ENCODE data around the gene NELL1. TPM values are rescaled to one million over a fixed set of nuclear protein-coding genes. Genes with fewer than 3 reads are reported as not detected.

Gene NELL1
- total RNA-seq, 1 experiment from 2014 or later: not detected

- ChIA-PET CTCF (no interaction called here), POLR2A (ENCODE audit: unreplicated experiment) (no interaction called here)
- TF ChIP-seq EZH2phosphoT487 (IDR thresholded peaks at IDR 0.05; ENCODE audit: borderline replicate concordance, low read length) (no peak), EZH2 (IDR thresholded peaks at IDR 0.05; ENCODE audit: low read length, unreplicated experiment) (no peak)
- TF ChIP-seq, protein P1, sequence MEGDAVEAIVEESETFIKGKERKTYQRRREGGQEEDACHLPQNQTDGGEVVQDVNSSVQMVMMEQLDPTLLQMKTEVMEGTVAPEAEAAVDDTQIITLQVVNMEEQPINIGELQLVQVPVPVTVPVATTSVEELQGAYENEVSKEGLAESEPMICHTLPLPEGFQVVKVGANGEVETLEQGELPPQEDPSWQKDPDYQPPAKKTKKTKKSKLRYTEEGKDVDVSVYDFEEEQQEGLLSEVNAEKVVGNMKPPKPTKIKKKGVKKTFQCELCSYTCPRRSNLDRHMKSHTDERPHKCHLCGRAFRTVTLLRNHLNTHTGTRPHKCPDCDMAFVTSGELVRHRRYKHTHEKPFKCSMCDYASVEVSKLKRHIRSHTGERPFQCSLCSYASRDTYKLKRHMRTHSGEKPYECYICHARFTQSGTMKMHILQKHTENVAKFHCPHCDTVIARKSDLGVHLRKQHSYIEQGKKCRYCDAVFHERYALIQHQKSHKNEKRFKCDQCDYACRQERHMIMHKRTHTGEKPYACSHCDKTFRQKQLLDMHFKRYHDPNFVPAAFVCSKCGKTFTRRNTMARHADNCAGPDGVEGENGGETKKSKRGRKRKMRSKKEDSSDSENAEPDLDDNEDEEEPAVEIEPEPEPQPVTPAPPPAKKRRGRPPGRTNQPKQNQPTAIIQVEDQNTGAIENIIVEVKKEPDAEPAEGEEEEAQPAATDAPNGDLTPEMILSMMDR (conservative IDR thresholded peaks at IDR 0.05; ENCODE audit: low read depth, low read length): no peak
- Histone ChIP-seq H3K4me2 (ENCODE audit: low read length) (no peak overlapping the region), H2AFZ (ENCODE audit: low read length) (no peak overlapping the region), H4K20me1 (ENCODE audit: low read length) (no peaks in the 10 kb centered on the region), H3K36me3 (ENCODE audit: low read depth, low read length) (no peaks in the 10 kb centered on the region), H3K4me3 (ENCODE audit: low read length) (no peak overlapping the region), H3K27me3 (ENCODE audit: low read length) (no peaks in the 10 kb centered on the region), H3K9me2 (replicated peaks; ENCODE audit: low read length) (no peaks in the 10 kb centered on the region), H3K79me2 (ENCODE audit: low read length) (no peaks in the 10 kb centered on the region), H3K4me1 (ENCODE audit: insufficient read depth, low read length) (no peaks in the 10 kb centered on the region), H3K9me3 (ENCODE audit: low read length) (0 out of 2 replicates have a peak, but pooled peaks cover 3% of the 10 kb centered on the region), H3F3A (ENCODE audit: low read length, unreplicated experiment) (no peaks in the 10 kb centered on the region), H3K27ac (ENCODE audit: low read length) (no peak overlapping the region), H3K9ac (ENCODE audit: low read length) (no peak overlapping the region)
- BruUV-seq (replicated peaks): no TSS peak
- DNase-seq: no peak
- intact Hi-C loops (cut with micrococcal nuclease): no loop called here
- no peak for ATAC-seq
Measured at GRCh38 chr11:21465203-21465602, 795.8 kb downstream of the NELL1 start.

DNA sequence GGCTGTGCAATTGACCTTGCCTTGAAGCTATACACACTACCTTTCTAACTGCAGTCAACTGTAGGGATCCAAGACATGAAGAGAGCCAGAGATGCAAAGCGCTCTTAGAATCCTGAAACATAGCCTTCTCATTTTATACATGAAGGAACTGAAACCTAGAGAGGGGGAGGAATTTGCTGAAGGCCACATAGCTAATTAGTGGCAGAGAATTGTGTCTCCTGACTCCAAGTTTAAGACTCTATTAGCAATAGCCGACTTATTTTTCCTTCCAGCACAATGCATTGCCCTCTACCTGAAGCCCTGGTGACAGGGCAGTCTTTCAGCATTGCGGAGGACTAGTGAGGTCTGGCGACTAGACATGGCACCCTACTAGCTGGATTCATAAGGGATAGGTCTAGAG is 796.5 kb downstream of the NELL1 start:
- POLR2A ChIA-PET (ENCODE audit: unreplicated experiment): no interaction called here

DNA sequence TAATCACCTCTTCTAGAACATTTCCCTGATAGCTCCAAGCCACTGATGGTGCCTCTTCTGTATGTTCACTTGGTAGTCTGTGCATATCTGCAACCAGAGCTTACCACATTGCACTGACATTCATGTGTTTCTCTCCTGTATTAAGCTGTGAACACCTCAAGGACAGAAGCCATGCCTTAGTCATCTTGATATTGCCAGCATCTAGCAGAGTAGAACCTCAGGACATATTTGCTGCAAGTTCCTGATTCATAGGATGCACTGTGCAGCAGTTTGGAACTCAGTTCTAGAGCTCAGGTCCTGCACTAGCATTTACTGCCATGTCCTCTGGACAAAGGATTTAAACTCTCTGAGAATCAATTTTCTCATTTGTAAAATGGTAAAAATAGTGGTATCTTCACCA is 801.1 kb downstream of the NELL1 start:
- BruUV-seq (replicated peaks): no TSS peak
- Histone ChIP-seq H3K79me2 (ENCODE audit: low read length) (no peaks in the 10 kb centered on the region), H3K4me3 (ENCODE audit: low read length) (no peak overlapping the region), H3K4me1 (ENCODE audit: insufficient read depth, low read length) (no peaks in the 10 kb centered on the region), H3F3A (ENCODE audit: low read length, unreplicated experiment) (no peaks in the 10 kb centered on the region), H3K27me3 (ENCODE audit: low read length) (no peaks in the 10 kb centered on the region), H2AFZ (ENCODE audit: low read length) (no peak overlapping the region), H3K27ac (ENCODE audit: low read length) (no peak overlapping the region), H3K36me3 (ENCODE audit: low read depth, low read length) (no peaks in the 10 kb centered on the region), H3K9ac (ENCODE audit: low read length) (no peak overlapping the region), H3K9me3 (ENCODE audit: low read length) (no peaks in the 10 kb centered on the region), H3K4me2 (ENCODE audit: low read length) (no peak overlapping the region), H3K9me2 (replicated peaks; ENCODE audit: low read length) (no peaks in the 10 kb centered on the region), H4K20me1 (ENCODE audit: low read length) (no peaks in the 10 kb centered on the region)
- ChIA-PET CTCF (no interaction called here), POLR2A (ENCODE audit: unreplicated experiment) (no interaction called here)
- no peak for TF ChIP-seq EZH2phosphoT487 (IDR thresholded peaks at IDR 0.05; ENCODE audit: borderline replicate concordance, low read length)
- TF ChIP-seq, protein P1 (conservative IDR thresholded peaks at IDR 0.05; ENCODE audit: low read depth, low read length): no peak
- no peak for TF ChIP-seq EZH2 (IDR thresholded peaks at IDR 0.05; ENCODE audit: low read length, unreplicated experiment)
- intact Hi-C loops (cut with micrococcal nuclease): no loop called here
- DNase-seq (no peak), ATAC-seq (no peak)

More for the DNA sequence above, 796.5 kb downstream of the NELL1 start:
- Histone ChIP-seq H3K9me2 (replicated peaks; ENCODE audit: low read length) (no peaks in the 10 kb centered on the region), H4K20me1 (ENCODE audit: low read length) (no peaks in the 10 kb centered on the region), H3K36me3 (ENCODE audit: low read depth, low read length) (no peaks in the 10 kb centered on the region), H3K27ac (ENCODE audit: low read length) (no peak overlapping the region), H3K27me3 (ENCODE audit: low read length) (no peaks in the 10 kb centered on the region), H3K4me2 (ENCODE audit: low read length) (no peak overlapping the region), H3K79me2 (ENCODE audit: low read length) (no peaks in the 10 kb centered on the region), H3K9me3 (ENCODE audit: low read length) (0 out of 2 replicates have a peak, but pooled peaks cover 3% of the 10 kb centered on the region), H3K4me3 (ENCODE audit: low read length) (no peak overlapping the region), H3K4me1 (ENCODE audit: insufficient read depth, low read length) (no peaks in the 10 kb centered on the region), H3K9ac (ENCODE audit: low read length) (no peak overlapping the region), H3F3A (ENCODE audit: low read length, unreplicated experiment) (no peaks in the 10 kb centered on the region), H2AFZ (ENCODE audit: low read length) (no peak overlapping the region)
- no peak for DNase-seq
- no TSS peak for BruUV-seq (replicated peaks)
- CTCF ChIA-PET: no interaction called here
- intact Hi-C loops (cut with micrococcal nuclease): no loop called here
- no peak for ATAC-seq
- no peak for TF ChIP-seq EZH2phosphoT487 (IDR thresholded peaks at IDR 0.05; ENCODE audit: borderline replicate concordance, low read length)
- TF ChIP-seq EZH2 (IDR thresholded peaks at IDR 0.05; ENCODE audit: low read length, unreplicated experiment): no peak
- TF ChIP-seq, protein P1 (conservative IDR thresholded peaks at IDR 0.05; ENCODE audit: low read depth, low read length): no peak
